Prostate gland (tissue), 2 donors: Measurements from ENCODE around the gene SCN1A. TPM values are rescaled to one million over a fixed set of nuclear protein-coding genes. Genes with fewer than 3 reads are reported as not detected.

Experiments used
- DNase-seq: peaks from one replicate; pipeline ENCODE4 v3.0.0-alpha.2; 2019; ENCODE audit warnings: low spot score
- H3K27ac ChIP-seq, 2 donors: fragments of 200-600 bp; sonication (generic); 2 replicates each; pipeline ENCODE4 v1.5.1; 2017 to 2019
- H3K27me3 ChIP-seq: fragments of 200-600 bp; sonication (generic); replicated peaks from 2 replicates; pipeline ENCODE4 v1.5.1; 2019; ENCODE audit not compliant: insufficient read depth
- H3K36me3 ChIP-seq, 2 donors: fragments of 200-600 bp; sonication (generic); 1 replicate in 1 of 2; 2 replicates in 1 of 2; pipeline versions ENCODE4 v1.5.1 to v1.8.1; 2017 to 2019
- H3K4me1 ChIP-seq: fragments of 200-600 bp; sonication (generic); replicated peaks from 2 replicates; pipeline ENCODE4 v1.5.1; 2019
- H3K4me3 ChIP-seq, 2 donors: fragments of 200-600 bp; sonication (generic); 2 replicates each; pipeline ENCODE4 v1.5.1; 2017 to 2019
- H3K9me3 ChIP-seq: fragments of 200-600 bp; sonication (generic); 2 replicates; pipeline ENCODE4 v1.5.1; 2017
- POLR2A ChIP-seq: fragments of 450-650 bp; IDR thresholded peaks from one replicate; pipeline ENCODE4 v1.6.1; 2016; ENCODE audit warnings: antibody characterized with exemption, mild to moderate bottlenecking
- POLR2AphosphoS5 ChIP-seq: sonication (generic); formaldehyde crosslinking; IDR thresholded peaks from one replicate; pipeline ENCODE4 v1.6.1; 2017; ENCODE audit warnings: antibody characterized with exemption
- WGBS: methylation state at CpG from one replicate; pipeline ENCODE4 v1.1.5; 2018; 5-methylcytosine and 5-hydroxymethylcytosine counted together
- intact Hi-C: fragments of 100-400 bp; cut with DNase I; formaldehyde crosslinking; loops from one replicate; pipeline ENCODE4 v1.14.2; 2022
- total RNA-seq, 2 donors: library from RNA; depleted of rRNA; stranded (reverse); fragments of >200 nt; gene quantifications; one replicate each; pipeline ENCODE4 v1.1.0, GENCODE V29; 2016
- TF ChIP-seq, protein P1 (sequence below), 4 experiments: fragments of 200-600 bp in 2 of 4; fragments of 450-650 bp in 2 of 4; sonication (generic) in 2 of 4; IDR thresholded peaks; 1 replicate in 3 of 4; 2 replicates in 1 of 4; pipeline ENCODE4 v1.5.1; 2016 to 2019; ENCODE audit warnings: antibody characterized with exemption in 4 of 4, mild to moderate bottlenecking in 2 of 4, moderate library complexity in 2 of 4

SCN1A gene
- total RNA-seq, 2 donors from 2014 or later: 0.23 TPM; not detected in 1

DNA sequence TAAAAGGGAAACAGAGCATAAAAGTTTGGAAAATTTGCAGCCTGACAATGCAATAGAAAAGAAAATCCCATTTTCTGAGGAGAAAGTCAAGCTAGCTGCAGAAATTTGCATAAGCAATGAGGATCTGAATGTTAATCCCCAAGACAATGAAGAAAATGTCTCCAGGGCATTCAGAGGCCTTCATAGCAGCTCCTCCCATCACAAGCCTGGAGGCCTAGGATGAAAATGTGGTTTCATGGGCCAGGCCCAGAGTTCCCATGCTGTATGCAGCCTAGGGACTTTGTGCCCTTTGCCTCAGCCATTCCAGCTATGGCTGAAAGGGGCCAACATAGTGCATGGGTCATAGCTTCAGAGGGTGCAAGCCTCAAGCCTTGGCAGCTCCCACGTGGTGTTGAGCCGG, 10.3 kb upstream of the SCN1A start:
- intact Hi-C loops: no loop called here
- H3K27ac ChIP-seq: no peak overlapping the region
- 96% methylated on average over 2 of the region's 2 CpGs for WGBS
- H3K27me3 ChIP-seq: no peaks in the 10 kb centered on the region
- no peak for DNase-seq
- no peaks in the 10 kb centered on the region for H3K36me3 ChIP-seq
- no peaks in the 10 kb centered on the region for H3K9me3 ChIP-seq
- no peaks in the 10 kb centered on the region for H3K4me1 ChIP-seq
- no peak overlapping the region for H3K4me3 ChIP-seq
- TF ChIP-seq POLR2AphosphoS5: no peak
- TF ChIP-seq, protein P1, sequence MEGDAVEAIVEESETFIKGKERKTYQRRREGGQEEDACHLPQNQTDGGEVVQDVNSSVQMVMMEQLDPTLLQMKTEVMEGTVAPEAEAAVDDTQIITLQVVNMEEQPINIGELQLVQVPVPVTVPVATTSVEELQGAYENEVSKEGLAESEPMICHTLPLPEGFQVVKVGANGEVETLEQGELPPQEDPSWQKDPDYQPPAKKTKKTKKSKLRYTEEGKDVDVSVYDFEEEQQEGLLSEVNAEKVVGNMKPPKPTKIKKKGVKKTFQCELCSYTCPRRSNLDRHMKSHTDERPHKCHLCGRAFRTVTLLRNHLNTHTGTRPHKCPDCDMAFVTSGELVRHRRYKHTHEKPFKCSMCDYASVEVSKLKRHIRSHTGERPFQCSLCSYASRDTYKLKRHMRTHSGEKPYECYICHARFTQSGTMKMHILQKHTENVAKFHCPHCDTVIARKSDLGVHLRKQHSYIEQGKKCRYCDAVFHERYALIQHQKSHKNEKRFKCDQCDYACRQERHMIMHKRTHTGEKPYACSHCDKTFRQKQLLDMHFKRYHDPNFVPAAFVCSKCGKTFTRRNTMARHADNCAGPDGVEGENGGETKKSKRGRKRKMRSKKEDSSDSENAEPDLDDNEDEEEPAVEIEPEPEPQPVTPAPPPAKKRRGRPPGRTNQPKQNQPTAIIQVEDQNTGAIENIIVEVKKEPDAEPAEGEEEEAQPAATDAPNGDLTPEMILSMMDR (IDR thresholded peaks at IDR 0.05): no peak
- no peak for TF ChIP-seq POLR2A

DNA sequence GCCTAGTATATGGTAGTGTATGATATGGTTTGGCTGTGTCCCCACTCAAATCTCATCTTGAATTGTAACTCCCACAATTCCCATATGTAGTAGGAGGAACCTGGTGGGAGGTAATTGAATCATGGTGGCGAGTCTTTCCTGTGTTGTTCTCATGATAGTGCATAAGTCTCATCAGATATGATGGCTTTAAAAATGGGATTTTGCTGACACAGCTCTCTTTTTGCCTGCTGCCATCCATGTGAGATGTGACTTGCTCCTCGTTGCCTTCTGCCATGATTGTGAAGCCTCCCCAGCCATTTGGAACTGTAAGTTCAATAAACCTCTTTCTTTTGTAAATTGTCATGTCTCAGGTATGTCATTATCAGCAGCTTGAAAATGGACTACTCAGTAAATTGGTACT, 9.5 kb upstream of the SCN1A start:
- Histone ChIP-seq H3K4me1 (no peaks in the 10 kb centered on the region), H3K36me3 (no peaks in the 10 kb centered on the region), H3K27ac (no peak overlapping the region), H3K27me3 (no peaks in the 10 kb centered on the region), H3K9me3 (no peaks in the 10 kb centered on the region), H3K4me3 (no peak overlapping the region)
- 94% methylated on average over 2 of the region's 2 CpGs for WGBS
- no peak for DNase-seq
- intact Hi-C loops: no loop called here
- no peak for TF ChIP-seq POLR2A
- TF ChIP-seq, protein P1 (IDR thresholded peaks at IDR 0.05): no peak
- TF ChIP-seq POLR2AphosphoS5: no peak

DNA sequence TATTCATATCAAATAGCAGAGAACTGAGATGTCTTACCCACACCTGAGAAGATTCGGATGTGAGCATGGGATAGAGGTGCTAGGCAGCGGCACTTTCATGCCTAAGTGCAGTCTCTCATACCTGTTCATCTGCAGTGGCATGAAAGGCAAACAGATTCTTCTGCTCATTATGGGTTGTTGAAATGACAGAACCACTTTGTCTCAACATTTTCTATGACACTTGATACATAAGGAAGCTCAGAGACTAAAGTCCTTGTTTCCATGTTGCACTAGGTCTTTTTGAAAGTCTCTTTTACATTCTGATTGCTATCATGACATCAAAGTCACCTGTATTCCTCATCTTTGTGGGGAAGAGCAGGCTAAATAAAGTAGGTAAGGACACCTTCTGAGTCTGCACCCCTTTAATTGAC, 8.0 kb upstream of the SCN1A start:
- Histone ChIP-seq H3K36me3 (no peaks in the 10 kb centered on the region), H3K27ac (no peak overlapping the region), H3K4me3 (no peak overlapping the region), H3K4me1 (no peaks in the 10 kb centered on the region), H3K27me3 (peaks cover 3% of the 10 kb centered on the region), H3K9me3 (no peaks in the 10 kb centered on the region)
- TF ChIP-seq POLR2A (no peak), POLR2AphosphoS5 (no peak)
- TF ChIP-seq, protein P1 (IDR thresholded peaks at IDR 0.05): no peak
- WGBS: 96% methylated on average over 2 of the region's 2 CpGs
- intact Hi-C loops: no loop called here
- DNase-seq: no peak

DNA sequence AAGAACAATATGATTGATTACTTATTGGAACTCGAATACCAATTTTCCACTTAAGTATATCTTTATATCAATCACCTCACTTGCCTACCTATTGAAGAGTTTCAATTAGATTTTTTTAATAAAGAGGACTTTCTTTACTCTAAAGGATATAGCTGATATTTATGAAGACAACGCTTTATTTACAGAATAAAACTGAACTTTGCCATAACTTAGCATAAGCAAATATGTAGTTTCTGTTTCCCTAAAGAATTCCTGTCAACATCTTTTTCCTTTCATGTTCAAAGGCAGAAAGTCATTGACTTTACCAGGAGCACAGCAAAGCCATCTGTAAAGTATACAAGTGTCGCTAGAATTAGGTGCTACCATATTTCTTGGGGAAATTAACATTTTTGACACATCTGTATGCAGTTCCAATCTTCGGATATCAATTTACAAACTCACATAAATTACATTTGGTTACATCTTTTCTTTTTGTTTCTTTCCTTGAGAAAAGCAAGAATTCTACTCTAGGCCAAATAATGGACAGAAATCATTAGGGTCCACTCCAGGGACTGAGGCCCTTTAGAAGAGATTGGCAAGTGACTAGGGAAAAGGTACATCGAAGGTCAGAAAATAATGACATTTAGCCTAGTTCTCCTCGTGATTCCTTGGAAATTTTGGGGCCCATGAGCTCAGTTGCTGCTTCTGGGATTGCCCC, 7.5 kb upstream of the SCN1A start:
- DNase-seq: no peak
- Histone ChIP-seq H3K4me3 (no peak overlapping the region), H3K27ac (no peak overlapping the region), H3K27me3 (peaks cover 4% of the 10 kb centered on the region), H3K9me3 (no peaks in the 10 kb centered on the region), H3K36me3 (no peaks in the 10 kb centered on the region), H3K4me1 (no peaks in the 10 kb centered on the region)
- TF ChIP-seq POLR2AphosphoS5 (no peak), POLR2A (no peak)
- TF ChIP-seq, protein P1 (IDR thresholded peaks at IDR 0.05): no peak
- intact Hi-C loops: no loop called here
- WGBS: 75% methylated on average over 6 of the region's 6 CpGs
